ENCODE measurements around the gene SGSM2.

GRCh38 chr17:2357931-2358434 is 20.7 kb downstream of the SGSM2 start:
- TF ChIP-seq GABPA (IDR thresholded peaks at IDR 0.05; ENCODE audit: low read depth) (no peak), CTCF (IDR thresholded peaks at IDR 0.05; ENCODE audit: insufficient read depth, low read length) (no peak)
